Measurements from ENCODE around the gene LSM14A. TPM values are rescaled to one million over a fixed set of nuclear protein-coding genes. Genes with fewer than 3 reads are reported as not detected.
A peak's percentile ranks its signal among the peaks of the same experiment; 100 is the strongest.

Gene LSM14A
- total and polyA plus RNA-seq, 2 donors (not counting 1 experiment from before 2014, with no cell fraction given), result 82.2 to 97.8 TPM

GRCh38 chr19:34256835-34257558 lies 84.7 kb downstream of the LSM14A start:
- Histone ChIP-seq H3K4me2 (ENCODE audit: extremely low read depth, insufficient read depth, low read length) (no peak overlapping the region), H3K4me3 (replicated peaks in 1 of 4; ENCODE audit: control extremely low read depth in 1 of 4, insufficient read depth in 1 of 4, low read depth in 3 of 4, low read length in 4 of 4) (no peak overlapping the region), H3K4me1 (ENCODE audit: control insufficient read depth, extremely low read depth, insufficient read depth, low read length) (peaks cover 14% of the 10 kb centered on the region), H3K79me2 (ENCODE audit: control insufficient read depth, insufficient read depth, low read length) (peaks cover 17% of the 10 kb centered on the region), H3K27ac (ENCODE audit: insufficient read depth, low read length) (no peak overlapping the region), H3K36me3 (ENCODE audit: control insufficient read depth, insufficient read depth, low read length) (no peaks in the 10 kb centered on the region), H3K9ac (ENCODE audit: insufficient read depth, low read length) (no peak overlapping the region), H4K20me1 (ENCODE audit: control insufficient read depth, extremely low read depth, insufficient read depth, low read length) (no peaks in the 10 kb centered on the region), H3K9me3 (ENCODE audit: control insufficient read depth, insufficient read depth, low read depth, low read length) (no peaks in the 10 kb centered on the region), H2AFZ (ENCODE audit: low read length) (no peak overlapping the region), H3K27me3 (ENCODE audit: control insufficient read depth, insufficient read depth, low read length) (no peaks in the 10 kb centered on the region)
- DNase-seq (ENCODE audit: low read depth in 2 of 2), result no peak
- TF ChIP-seq CTCF (conservative IDR thresholded peaks at IDR 0.05 in 1 of 2, IDR thresholded peaks at IDR 0.05 in 1 of 2; ENCODE audit: low read depth in 1 of 2, low read length in 2 of 2), result no peak
- no peak for TF ChIP-seq EZH2 (IDR thresholded peaks at IDR 0.05; ENCODE audit: low read length, missing control alignments)

DNA sequence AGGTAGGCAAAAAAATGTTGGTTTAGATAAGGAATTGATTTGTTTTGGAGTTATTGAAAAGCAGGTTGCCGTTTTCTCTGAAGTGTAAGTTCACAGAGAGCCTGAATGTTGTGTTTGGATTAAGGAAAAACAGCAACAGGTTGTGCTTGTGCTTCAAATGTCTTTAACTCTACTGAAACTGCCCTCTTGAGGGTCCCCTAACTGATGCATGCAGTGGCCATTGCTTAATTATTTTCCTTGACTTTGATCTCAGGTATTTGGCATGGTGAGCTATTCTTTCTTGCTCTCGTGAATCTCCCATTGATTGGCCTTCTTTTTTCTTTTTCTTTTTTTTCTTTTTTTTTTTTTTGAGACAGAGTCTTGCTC lies 85.2 kb downstream of the LSM14A start:
- Histone ChIP-seq H3K9me3 (ENCODE audit: control insufficient read depth, insufficient read depth, low read depth, low read length) (no peaks in the 10 kb centered on the region), H3K27ac (ENCODE audit: insufficient read depth, low read length) (no peak overlapping the region), H3K4me2 (ENCODE audit: extremely low read depth, insufficient read depth, low read length) (no peak overlapping the region), H3K79me2 (ENCODE audit: control insufficient read depth, insufficient read depth, low read length) (peaks cover 17% of the 10 kb centered on the region), H3K27me3 (ENCODE audit: control insufficient read depth, insufficient read depth, low read length) (no peaks in the 10 kb centered on the region), H3K9ac (ENCODE audit: insufficient read depth, low read length) (no peak overlapping the region), H3K36me3 (ENCODE audit: control insufficient read depth, insufficient read depth, low read length) (no peaks in the 10 kb centered on the region), H3K4me3 (replicated peaks in 1 of 4; ENCODE audit: control extremely low read depth in 1 of 4, insufficient read depth in 1 of 4, low read depth in 3 of 4, low read length in 4 of 4) (no peak overlapping the region), H2AFZ (ENCODE audit: low read length) (no peak overlapping the region), H4K20me1 (ENCODE audit: control insufficient read depth, extremely low read depth, insufficient read depth, low read length) (no peaks in the 10 kb centered on the region), H3K4me1 (ENCODE audit: control insufficient read depth, extremely low read depth, insufficient read depth, low read length) (peaks cover 14% of the 10 kb centered on the region)
- DNase-seq (ENCODE audit: low read depth in 2 of 2), result no peak
- TF ChIP-seq EZH2 (IDR thresholded peaks at IDR 0.05; ENCODE audit: low read length, missing control alignments) (no peak), CTCF (conservative IDR thresholded peaks at IDR 0.05 in 1 of 2, IDR thresholded peaks at IDR 0.05 in 1 of 2; ENCODE audit: low read depth in 1 of 2, low read length in 2 of 2) (no peak)

DNA sequence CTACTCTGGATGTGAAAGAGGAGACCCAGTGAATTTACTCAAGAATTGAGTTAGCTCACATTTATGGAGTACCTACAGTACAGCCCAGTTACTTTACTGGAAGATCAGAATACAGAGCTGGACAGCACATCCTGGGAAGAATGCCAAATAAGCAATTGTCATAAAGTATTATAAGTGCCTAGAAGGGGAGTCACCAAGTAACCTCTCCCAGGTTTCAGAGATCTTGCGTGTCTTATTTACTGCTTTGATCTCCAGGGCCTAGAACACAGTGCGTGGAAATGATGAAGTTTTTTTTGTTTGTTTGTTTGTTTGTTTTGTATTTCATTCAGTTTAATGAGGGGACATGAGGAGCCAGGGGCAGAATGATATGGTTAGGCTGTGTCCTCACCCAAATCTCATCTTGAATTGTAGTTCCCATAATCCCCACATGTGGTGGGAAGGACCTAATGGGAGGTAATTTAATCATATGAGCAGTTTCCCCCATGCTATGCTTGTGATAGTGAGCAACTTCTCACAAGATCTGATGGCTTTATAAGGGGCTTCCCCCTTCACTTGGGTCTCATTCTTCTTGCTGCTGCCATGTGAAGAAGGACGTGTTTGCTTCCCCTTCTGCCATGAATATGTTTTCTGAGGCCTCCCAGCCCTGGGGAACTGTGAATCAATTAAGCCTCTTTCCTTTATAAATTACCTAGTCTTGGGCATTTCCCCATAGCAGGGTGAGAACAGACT lies 87.2 kb downstream of the LSM14A start:
- H3K36me3 ChIP-seq (ENCODE audit: control insufficient read depth, insufficient read depth, low read length), result no peaks in the 10 kb centered on the region
- no peaks in the 10 kb centered on the region for H3K27me3 ChIP-seq (ENCODE audit: control insufficient read depth, insufficient read depth, low read length)
- no peaks in the 10 kb centered on the region for H3K9me3 ChIP-seq (ENCODE audit: control insufficient read depth, insufficient read depth, low read depth, low read length)
- H3K4me3 ChIP-seq (replicated peaks in 1 of 4; ENCODE audit: control extremely low read depth in 1 of 4, insufficient read depth in 1 of 4, low read depth in 3 of 4, low read length in 4 of 4), result no peak overlapping the region
- TF ChIP-seq CTCF (conservative IDR thresholded peaks at IDR 0.05 in 1 of 2, IDR thresholded peaks at IDR 0.05 in 1 of 2; ENCODE audit: low read depth in 1 of 2, low read length in 2 of 2) (no peak), EZH2 (IDR thresholded peaks at IDR 0.05; ENCODE audit: low read length, missing control alignments) (no peak)
- no peak overlapping the region for H3K4me2 ChIP-seq (ENCODE audit: extremely low read depth, insufficient read depth, low read length)
- no peak overlapping the region for H2AFZ ChIP-seq (ENCODE audit: low read length)
- H3K4me1 ChIP-seq (ENCODE audit: control insufficient read depth, extremely low read depth, insufficient read depth, low read length), result peaks cover 14% of the 10 kb centered on the region
- peaks cover 23% of the 10 kb centered on the region for H3K79me2 ChIP-seq (ENCODE audit: control insufficient read depth, insufficient read depth, low read length)
- DNase-seq (ENCODE audit: low read depth in 2 of 2), result peak in 1 of 2 donors; percentile 40
- H3K9ac ChIP-seq (ENCODE audit: insufficient read depth, low read length), result no peak overlapping the region
- H3K27ac ChIP-seq (ENCODE audit: insufficient read depth, low read length), result no peak overlapping the region
- H4K20me1 ChIP-seq (ENCODE audit: control insufficient read depth, extremely low read depth, insufficient read depth, low read length), result no peaks in the 10 kb centered on the region
